HG03575 (cell line): Measurements from ENCODE around the gene CNGA2.
"Not testable (repeated sequence)": the region's sequence is repeated elsewhere in the genome, so short reads cannot be mapped to it uniquely, and the experiment has no call there.

Experiments used
- ATAC-seq: cut with Tn5 transposase; IDR thresholded peaks from one replicate; pipeline ENCODE4 v1.9.1; 2021; ENCODE audit not compliant: unreplicated experiment, insufficient number of reproducible peaks, low FRiP score; ENCODE audit errors: extremely low read depth

The CNGA2 gene

GRCh38 chrX:151734446-151734845 is at the start of gene CNGA2:
CNGA2 (plus strand) TSS chrX:151734746; CDS start chrX:151738484, 3,738 bp downstream.
- no peak for ATAC-seq

- no peak for ATAC-seq
Measured at GRCh38 chrX:151687635-151688034, 46.9 kb upstream of the CNGA2 start.

GRCh38 chrX:151688695-151689094 is 45.9 kb upstream of the CNGA2 start:
- ATAC-seq = no peak

- ATAC-seq = no peak
Measured at GRCh38 chrX:151692825-151693224, 41.7 kb upstream of the CNGA2 start.

GRCh38 chrX:151694121-151694520 is 40.4 kb upstream of the CNGA2 start:
- ATAC-seq = no peak

GRCh38 chrX:151694661-151695582 is 39.6 kb upstream of the CNGA2 start, which contains the start of gene PRRG3:
PRRG3 (plus strand) TSS chrX:151695458; CDS start chrX:151698815, 3,357 bp downstream.
- ATAC-seq = no peak

GRCh38 chrX:151695583-151696340 is 38.8 kb upstream of the CNGA2 start:
- ATAC-seq = no peak

GRCh38 chrX:151697082-151697481 is 37.5 kb upstream of the CNGA2 start:
- ATAC-seq = not testable (repeated sequence)

- ATAC-seq = no peak
Measured at GRCh38 chrX:151697522-151697921, 37.0 kb upstream of the CNGA2 start.

GRCh38 chrX:151698485-151698884 is 36.1 kb upstream of the CNGA2 start:
- no peak for ATAC-seq

- ATAC-seq = no peak
Measured at GRCh38 chrX:151699746-151700145, 34.8 kb upstream of the CNGA2 start.

- ATAC-seq = no peak
Measured at GRCh38 chrX:151700581-151700980, 34.0 kb upstream of the CNGA2 start.

- ATAC-seq = no peak
Measured at GRCh38 chrX:151701071-151701470, 33.5 kb upstream of the CNGA2 start.

- ATAC-seq = no peak
Measured at GRCh38 chrX:151701531-151701930, 33.0 kb upstream of the CNGA2 start.

GRCh38 chrX:151702026-151702714 is 32.4 kb upstream of the CNGA2 start:
- no peak for ATAC-seq

GRCh38 chrX:151702741-151703340 is 31.7 kb upstream of the CNGA2 start:
- ATAC-seq = no peak

GRCh38 chrX:151703487-151703886 is 31.1 kb upstream of the CNGA2 start:
- no peak for ATAC-seq

GRCh38 chrX:151704041-151704663 is 30.4 kb upstream of the CNGA2 start:
- no peak for ATAC-seq

- no peak for ATAC-seq
Measured at GRCh38 chrX:151708821-151709220, 25.7 kb upstream of the CNGA2 start.
